Heart left ventricle (tissue), 16 donors: ENCODE results near the gene SH2D5. TPM values are rescaled to one million over a fixed set of nuclear protein-coding genes. Genes with fewer than 3 reads are reported as not detected.

Experiments
- ATAC-seq, 4 donors: fragments of 200-7000 bp; cut with Tn5 transposase; one replicate each; pipeline ENCODE4 v1.9.1; 2020 to 2022; ENCODE audit warnings: moderate library complexity in 4 of 4, mild to moderate bottlenecking in 3 of 4, moderate number of reproducible peaks in 1 of 4
- DNase-seq, 5 donors: peaks; one replicate each; pipeline ENCODE4 v3.0.0-alpha.2; 2020
- H3K27ac ChIP-seq, 12 donors: fragments of 200-600 bp; sonication (generic) in 4 of 12; one replicate each; pipeline versions ENCODE4 v1.5.0 to v1.8.0; 2016 to 2022; ENCODE audit warnings: mild to moderate bottlenecking in 2 of 12
- H3K27me3 ChIP-seq, 9 donors: fragments of 200-600 bp; sonication (generic) in 2 of 9; one replicate each; pipeline versions ENCODE4 v1.5.1 to v1.8.0; 2016 to 2022; ENCODE audit warnings: mild to moderate bottlenecking in 3 of 9
- H3K36me3 ChIP-seq, 9 donors: fragments of 200-600 bp; sonication (generic) in 2 of 9; one replicate each; pipeline versions ENCODE4 v1.5.0 to v1.8.0; 2018 to 2022; ENCODE audit warnings: mild to moderate bottlenecking in 2 of 9
- H3K4me1 ChIP-seq, 12 donors: fragments of 200-600 bp; sonication (generic) in 4 of 12; one replicate each; pipeline versions ENCODE4 v1.5.0 to v1.8.0; 2016 to 2022; ENCODE audit warnings: mild to moderate bottlenecking in 3 of 12
- H3K4me3 ChIP-seq, 12 donors: fragments of 200-600 bp; sonication (generic) in 4 of 12; one replicate each; pipeline versions ENCODE4 v1.5.0 to v1.8.0; 2017 to 2022; ENCODE audit warnings: mild to moderate bottlenecking in 9 of 12, moderate library complexity in 4 of 12
- H3K9me3 ChIP-seq, 12 donors: fragments of 200-600 bp; sonication (generic) in 4 of 12; one replicate each; pipeline versions ENCODE4 v1.5.0 to v1.8.0; 2016 to 2022; ENCODE audit warnings: mild to moderate bottlenecking in 1 of 12
- CTCF ChIP-seq, 12 donors: fragments of 200-600 bp; sonication (generic) in 4 of 12; IDR thresholded peaks; one replicate each; pipeline versions ENCODE4 v1.5.0 to v1.8.0; 2018 to 2022; ENCODE audit warnings: antibody characterized with exemption in 12 of 12, mild to moderate bottlenecking in 5 of 12
- POLR2A ChIP-seq, 2 donors: fragments of 450-650 bp; IDR thresholded peaks; one replicate each; pipeline ENCODE4 v1.6.1; 2017; ENCODE audit warnings: antibody characterized with exemption in 2 of 2, mild to moderate bottlenecking in 2 of 2, moderate library complexity in 2 of 2
- WGBS, 4 donors: extraction: QIAGEN DNeasy Blood & Tissue Kit in 2 of 4; methylation state at CpG; one replicate each; pipeline versions ENCODE4 v1.1.5 to v1.1.7; 2013 to 2018; 5-methylcytosine and 5-hydroxymethylcytosine counted together
- intact Hi-C, 10 donors: fragments of 100-400 bp; cut with DNase I; formaldehyde crosslinking; loops; one replicate each; pipeline versions ENCODE4 v1.11.1 to v1.14.2; 2022
- polyA plus RNA-seq, 2 donors: library from polyadenylated mRNA; stranded (reverse); fragments of 200-250 nt; gene quantifications; one replicate each; pipeline ENCODE4 v1.2.3, GENCODE V29; 2013
- total RNA-seq, 9 donors: library from RNA; depleted of rRNA in 2 of 9; stranded (reverse); fragments of >200 nt in 2 of 9; fragmentation: NEBNext Ultra II Directional in 3 of 9; extraction: Animal tissue kit (Norgen Biotek cat#: 25700) in 3 of 9; gene quantifications; one replicate each; pipeline versions ENCODE4 v1.1.0 to v1.2.4, GENCODE V29; 2016 to 2023
- donor health status: ischemic (EF 13 %, LVEDD 7.1; RV severe dilation, severe dysfunction).
- donor health status: healthy with polysubstance abuse.
- donor health status: DM: no; HTN: yes; CAD: no.
- donor health status: DM: no; HTN: no; CAD: no.
- donor health status: ischemic (EF 25% LVEDD 6.9; RV normal size, moderate dysfunction).
- donor health status: ischemic (EF 25% LVEDD 5.7; RV mildly dilated, moderate dysfunction).
- donor health status: healthy.
- donor health status: DM: yes; HTN: yes; CAD: no.
- donor health status: ischemic (EF 35%, LVEDD 5.7; RV mildly dilated, moderate dysfunction).
- donor health status: nonischemic (EF 11% LVEDD 7.7; RV severe dilation, severe dysfunction).
- donor health status: DM: yes; HTN: yes; CAD: no.
- donor health status: PGD.
- donor health status: ischemic (EF 29% LVEDD 5.4; RV normal size, mild dysfunction).
- donor health status: nonischemic (EF 23%, LVEDD 6.1; RV moderate dilation, normal function).

The SH2D5 gene
- total and polyA plus RNA-seq, 11 donors: 0.30 to 12.4 (median 0.67) TPM; not detected in 8

GRCh38 chr1:20703124-20703756 lies 29.3 kb downstream of the SH2D5 start:
- intact Hi-C loops: no loop called here
- WGBS, 4 donors: 88 to 94% (median 89%) methylated on average over 4 of the region's 4 CpGs

GRCh38 chr1:20702416-20702815 lies 30.1 kb downstream of the SH2D5 start:
- WGBS, 4 donors: 86 to 95% (median 91%) methylated on average over 1 of the region's 1 CpG
- H3K36me3 ChIP-seq: no peaks in the 10 kb centered on the region
- no peaks in the 10 kb centered on the region for H3K9me3 ChIP-seq
- H3K27me3 ChIP-seq: no peaks in the 10 kb centered on the region
- no peak overlapping the region for H3K4me3 ChIP-seq
- peaks cover 0 to 4% (median 0%) of the 10 kb centered on the region in 12 donors for H3K4me1 ChIP-seq
- no peak overlapping the region for H3K27ac ChIP-seq
- DNase-seq (no peak), ATAC-seq (peak in 1 of 4 donors; percentile 25)
- no peak for TF ChIP-seq POLR2A (IDR thresholded peaks at IDR 0.05)
- no peak for TF ChIP-seq CTCF (IDR thresholded peaks at IDR 0.05)
- intact Hi-C loops: no loop called here

More at GRCh38 chr1:20703124-20703756, 29.3 kb downstream of the SH2D5 start:
- DNase-seq: no peak
- Histone ChIP-seq H3K4me3 (no peak overlapping the region), H3K27me3 (no peaks in the 10 kb centered on the region), H3K27ac (no peak overlapping the region), H3K4me1 (no peaks in the 10 kb centered on the region), H3K36me3 (no peaks in the 10 kb centered on the region), H3K9me3 (no peaks in the 10 kb centered on the region)
- no peak for ATAC-seq
- TF ChIP-seq CTCF (IDR thresholded peaks at IDR 0.05) (no peak), POLR2A (IDR thresholded peaks at IDR 0.05) (no peak)

GRCh38 chr1:20701847-20702246 lies 30.7 kb downstream of the SH2D5 start:
- H3K4me1 ChIP-seq: peaks cover 0 to 10% (median 4%) of the 10 kb centered on the region in 12 donors
- WGBS, 4 donors: 88 to 94% (median 92%) methylated on average over 5 of the region's 5 CpGs
- ATAC-seq (no peak), DNase-seq (no peak)
- H3K9me3 ChIP-seq: no peaks in the 10 kb centered on the region
- TF ChIP-seq POLR2A (IDR thresholded peaks at IDR 0.05): no peak
- TF ChIP-seq CTCF (IDR thresholded peaks at IDR 0.05): no peak
- no peaks in the 10 kb centered on the region for H3K27me3 ChIP-seq
- intact Hi-C loops: no loop called here
- no peak overlapping the region for H3K27ac ChIP-seq
- no peaks in the 10 kb centered on the region for H3K36me3 ChIP-seq
- H3K4me3 ChIP-seq: no peak overlapping the region

- Histone ChIP-seq H3K9me3 (no peaks in the 10 kb centered on the region), H3K4me1 (peaks cover 0 to 12% (median 4%) of the 10 kb centered on the region in 12 donors), H3K4me3 (no peak overlapping the region), H3K27me3 (no peaks in the 10 kb centered on the region), H3K36me3 (no peaks in the 10 kb centered on the region), H3K27ac (no peak overlapping the region)
- DNase-seq (no peak), ATAC-seq (no peak)
- intact Hi-C loops: no loop called here
- WGBS, 4 donors: 84 to 88% (median 87%) methylated on average over 9 of the region's 9 CpGs
- TF ChIP-seq CTCF (IDR thresholded peaks at IDR 0.05) (no peak), POLR2A (IDR thresholded peaks at IDR 0.05) (no peak)
These were observed 31.1 kb downstream of the SH2D5 start for GRCh38 chr1:20701446-20701845.
